GM19467 (cell line): ENCODE measurements around the gene SULT4A1.

ENCODE experiments used
- ATAC-seq: cut with Tn5 transposase; IDR thresholded peaks from one replicate; pipeline ENCODE4 v1.9.1; 2021; ENCODE audit warnings: mild to moderate bottlenecking, moderate library complexity; ENCODE audit not compliant: unreplicated experiment

SULT4A1 gene

GRCh38 chr22:43861529-43861928 is 784 bp downstream of the SULT4A1 start:
- no peak for ATAC-seq

GRCh38 chr22:43860831-43861230 is 1.5 kb downstream of the SULT4A1 start:
- no peak for ATAC-seq

GRCh38 chr22:43860126-43860525 is 2.2 kb downstream of the SULT4A1 start:
- ATAC-seq: no peak

- ATAC-seq: no peak
Measured at GRCh38 chr22:43859621-43860020, 2.7 kb downstream of the SULT4A1 start.

GRCh38 chr22:43859176-43859575 is 3.1 kb downstream of the SULT4A1 start:
- no peak for ATAC-seq

- ATAC-seq: no peak
Measured at GRCh38 chr22:43858156-43858895, 4.0 kb downstream of the SULT4A1 start.

GRCh38 chr22:43857367-43857766 is 4.9 kb downstream of the SULT4A1 start:
- ATAC-seq: no peak

- no peak for ATAC-seq
Measured at GRCh38 chr22:43855431-43855830, 6.9 kb downstream of the SULT4A1 start.

GRCh38 chr22:43854786-43855271 is 7.5 kb downstream of the SULT4A1 start:
- ATAC-seq: no peak

GRCh38 chr22:43854121-43854785 is 8.1 kb downstream of the SULT4A1 start:
- no peak for ATAC-seq

GRCh38 chr22:43853328-43853931 is 8.9 kb downstream of the SULT4A1 start:
- ATAC-seq: no peak

GRCh38 chr22:43852573-43853327 is 9.6 kb downstream of the SULT4A1 start:
- ATAC-seq: no peak

- no peak for ATAC-seq
Measured at GRCh38 chr22:43851979-43852307, 10.4 kb downstream of the SULT4A1 start.

GRCh38 chr22:43851058-43851978 is 11.0 kb downstream of the SULT4A1 start:
- no peak for ATAC-seq

- ATAC-seq: no peak
Measured at GRCh38 chr22:43850529-43850928, 11.8 kb downstream of the SULT4A1 start.

GRCh38 chr22:43849731-43850130 is 12.6 kb downstream of the SULT4A1 start:
- ATAC-seq: no peak

GRCh38 chr22:43848366-43849171 is 13.7 kb downstream of the SULT4A1 start:
- no peak for ATAC-seq

- no peak for ATAC-seq
Measured at GRCh38 chr22:43847376-43848289, 14.7 kb downstream of the SULT4A1 start.
